HG03025 (cell line): Measurements from ENCODE around the gene MYO3B.
"Not testable (repeated sequence)": the region's sequence is repeated elsewhere in the genome, so short reads cannot be mapped to it uniquely, and the experiment has no call there.

Experiments
- ATAC-seq: cut with Tn5 transposase; IDR thresholded peaks from one replicate; pipeline ENCODE4 v1.9.1; 2021; ENCODE audit warnings: mild to moderate bottlenecking, moderate library complexity; ENCODE audit not compliant: unreplicated experiment, low FRiP score

The MYO3B gene

GRCh38 chr2:170455617-170456426, 277.9 kb downstream of the MYO3B start:
- ATAC-seq: no peak

- ATAC-seq: no peak
These were observed 279.0 kb downstream of the MYO3B start for GRCh38 chr2:170456914-170457313.

- no peak for ATAC-seq
These were observed 279.8 kb downstream of the MYO3B start for GRCh38 chr2:170457742-170458141.

GRCh38 chr2:170461889-170462288, 283.9 kb downstream of the MYO3B start:
- no peak for ATAC-seq

- ATAC-seq: no peak
These were observed 284.7 kb downstream of the MYO3B start for GRCh38 chr2:170462433-170463205.

- ATAC-seq: no peak
These were observed 285.2 kb downstream of the MYO3B start for GRCh38 chr2:170463206-170463537.

GRCh38 chr2:170464268-170464667, 286.3 kb downstream of the MYO3B start:
- no peak for ATAC-seq

- ATAC-seq: no peak
These were observed 287.3 kb downstream of the MYO3B start for GRCh38 chr2:170465241-170465640.

- no peak for ATAC-seq
These were observed 288.7 kb downstream of the MYO3B start for GRCh38 chr2:170466632-170467031.

- no peak for ATAC-seq
These were observed 289.8 kb downstream of the MYO3B start for GRCh38 chr2:170467568-170468422.

- ATAC-seq: no peak
These were observed 290.6 kb downstream of the MYO3B start for GRCh38 chr2:170468557-170468956.

- ATAC-seq: not testable (repeated sequence)
These were observed 294.6 kb downstream of the MYO3B start for GRCh38 chr2:170472498-170472897.

- no peak for ATAC-seq
These were observed 297.9 kb downstream of the MYO3B start for GRCh38 chr2:170475878-170476277.

- ATAC-seq: no peak
These were observed 299.7 kb downstream of the MYO3B start for GRCh38 chr2:170477630-170478029.

GRCh38 chr2:170481201-170481600, 303.3 kb downstream of the MYO3B start:
- ATAC-seq: no peak

- no peak for ATAC-seq
These were observed 306.6 kb downstream of the MYO3B start for GRCh38 chr2:170484552-170484951.

GRCh38 chr2:170485254-170486026, 307.5 kb downstream of the MYO3B start:
- no peak for ATAC-seq

- no peak for ATAC-seq
These were observed 308.8 kb downstream of the MYO3B start for GRCh38 chr2:170486730-170487129.

- ATAC-seq: no peak
These were observed 310.9 kb downstream of the MYO3B start for GRCh38 chr2:170488807-170489206.

GRCh38 chr2:170492010-170492409, 314.1 kb downstream of the MYO3B start:
- no peak for ATAC-seq
